HL-60 (cell line): ENCODE data around the gene ZBTB2.

Experiments
- DNase-seq, 2 experiments: peaks; one replicate each; pipeline ENCODE4 v3.0.0-alpha.2; 2010 to 2020; ENCODE audit warnings: low read depth in 1 of 2, low spot score in 1 of 2
- H3K27ac ChIP-seq: fragments of 250-450 bp; sonication (Bioruptor Pico); replicated peaks from 2 replicates; pipeline ENCODE4 v1.5.1; 2020; ENCODE audit warnings: mild to moderate bottlenecking, moderate library complexity
- H3K27me3 ChIP-seq: fragments of 250-450 bp; sonication (Bioruptor Pico); 2 replicates; pipeline ENCODE4 v1.5.1; 2021; ENCODE audit warnings: mild to moderate bottlenecking, moderate library complexity; ENCODE audit not compliant: insufficient read depth, poor library complexity, severe bottlenecking
- H3K4me3 ChIP-seq: replicated peaks from 2 replicates; pipeline ENCODE4 v1.5.1; 2011; ENCODE audit warnings: mild to moderate bottlenecking, control low read depth, low read length; ENCODE audit not compliant: insufficient read depth
- GABPA ChIP-seq: IDR thresholded peaks from 2 replicates; pipeline ENCODE4 v1.6.1; 2012; ENCODE audit warnings: low read depth
- POLR2AphosphoS5 ChIP-seq: IDR thresholded peaks from 2 replicates; pipeline ENCODE4 v1.6.1; 2012; ENCODE audit warnings: low read depth
- REST ChIP-seq: IDR thresholded peaks from 2 replicates; pipeline ENCODE4 v1.6.1; 2012; ENCODE audit warnings: low read depth; ENCODE audit not compliant: insufficient replicate concordance
- SPI1 ChIP-seq: IDR thresholded peaks from 2 replicates; pipeline ENCODE4 v1.6.1; 2012; ENCODE audit warnings: low read depth, mild to moderate bottlenecking, borderline replicate concordance
- TF ChIP-seq, protein P1 (sequence below): IDR thresholded peaks from one replicate; pipeline ENCODE4 v1.5.1; 2011; ENCODE audit warnings: low read length, control low read depth, inconsistent platforms; ENCODE audit not compliant: insufficient read depth

Gene ZBTB2

GRCh38 chr6:151370509-151371078, 20.8 kb downstream of the ZBTB2 start:
- H3K27ac ChIP-seq: no peak overlapping the region
- TF ChIP-seq GABPA (no peak), SPI1 (no peak), REST (no peak), POLR2AphosphoS5 (no peak)
- TF ChIP-seq, protein P1, sequence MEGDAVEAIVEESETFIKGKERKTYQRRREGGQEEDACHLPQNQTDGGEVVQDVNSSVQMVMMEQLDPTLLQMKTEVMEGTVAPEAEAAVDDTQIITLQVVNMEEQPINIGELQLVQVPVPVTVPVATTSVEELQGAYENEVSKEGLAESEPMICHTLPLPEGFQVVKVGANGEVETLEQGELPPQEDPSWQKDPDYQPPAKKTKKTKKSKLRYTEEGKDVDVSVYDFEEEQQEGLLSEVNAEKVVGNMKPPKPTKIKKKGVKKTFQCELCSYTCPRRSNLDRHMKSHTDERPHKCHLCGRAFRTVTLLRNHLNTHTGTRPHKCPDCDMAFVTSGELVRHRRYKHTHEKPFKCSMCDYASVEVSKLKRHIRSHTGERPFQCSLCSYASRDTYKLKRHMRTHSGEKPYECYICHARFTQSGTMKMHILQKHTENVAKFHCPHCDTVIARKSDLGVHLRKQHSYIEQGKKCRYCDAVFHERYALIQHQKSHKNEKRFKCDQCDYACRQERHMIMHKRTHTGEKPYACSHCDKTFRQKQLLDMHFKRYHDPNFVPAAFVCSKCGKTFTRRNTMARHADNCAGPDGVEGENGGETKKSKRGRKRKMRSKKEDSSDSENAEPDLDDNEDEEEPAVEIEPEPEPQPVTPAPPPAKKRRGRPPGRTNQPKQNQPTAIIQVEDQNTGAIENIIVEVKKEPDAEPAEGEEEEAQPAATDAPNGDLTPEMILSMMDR: no peak
- DNase-seq: no peak
- no peak overlapping the region for H3K4me3 ChIP-seq
- H3K27me3 ChIP-seq: no peaks in the 10 kb centered on the region

DNA sequence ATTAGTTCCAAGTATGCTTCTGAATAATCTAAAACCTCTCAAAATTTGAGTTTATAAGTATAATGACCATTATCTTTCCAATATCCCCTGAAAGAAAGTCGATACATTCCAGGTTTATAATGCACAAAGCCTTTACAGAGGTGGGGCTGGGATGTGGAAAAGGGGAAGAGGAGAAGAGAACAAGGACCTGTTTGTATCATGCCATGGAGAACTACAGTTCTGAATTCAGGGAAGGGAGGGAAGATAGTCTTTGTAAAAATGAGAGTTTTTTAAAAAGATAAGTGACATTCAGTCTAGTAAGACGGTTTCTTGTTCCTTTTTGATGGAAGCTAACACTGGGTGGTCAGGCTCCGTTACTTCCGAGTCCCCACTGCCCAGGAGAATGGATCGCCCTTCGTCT, 26.1 kb downstream of the ZBTB2 start:
- Histone ChIP-seq H3K27ac (no peak overlapping the region), H3K4me3 (no peak overlapping the region), H3K27me3 (no peaks in the 10 kb centered on the region)
- DNase-seq: no peak
- TF ChIP-seq POLR2AphosphoS5: no peak
- TF ChIP-seq REST: no peak
- TF ChIP-seq SPI1: no peak
- TF ChIP-seq GABPA: no peak
- TF ChIP-seq, protein P1: no peak

DNA sequence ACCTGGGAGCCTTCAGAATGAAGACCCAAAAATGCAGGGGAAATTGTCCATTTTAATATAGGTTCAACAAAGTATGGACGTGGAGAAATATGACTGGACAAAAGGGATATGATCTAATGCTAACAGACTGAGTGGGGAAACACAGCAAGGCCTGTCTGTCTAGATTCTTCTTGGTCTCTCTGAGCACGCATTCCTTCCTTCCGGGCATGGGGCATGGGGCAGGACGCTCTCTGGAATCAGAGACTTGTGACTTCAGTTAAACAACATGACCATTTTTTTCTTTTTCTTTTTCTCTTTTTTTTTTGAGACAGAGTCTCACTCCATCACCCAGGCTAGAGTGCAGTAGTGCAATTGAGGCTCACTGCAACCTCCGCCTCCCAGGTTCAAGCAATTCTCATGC, 31.9 kb downstream of the ZBTB2 start:
- no peak for DNase-seq
- H3K27me3 ChIP-seq: no peaks in the 10 kb centered on the region
- TF ChIP-seq GABPA (no peak), SPI1 (no peak), REST (no peak), POLR2AphosphoS5 (no peak)
- TF ChIP-seq, protein P1: no peak
- H3K4me3 ChIP-seq: no peak overlapping the region
- H3K27ac ChIP-seq: no peak overlapping the region
